Anterior cingulate cortex (tissue), 58 donors: ENCODE data around the gene APEH.

Experiments used
- DNase-seq, 58 donors: peaks; one replicate each; lab custom pipeline; 2025; lab: John Stamatoyannopoulos, UW

The APEH gene

GRCh38 chr3:49722896-49723295 lies 48.7 kb downstream of the APEH start:
- peak in 1 of 58 donors; percentile 17 for DNase-seq

GRCh38 chr3:49723296-49723627 lies 49.1 kb downstream of the APEH start:
- peak in 29 of 58 donors; percentile 23 to 74 (median 46) for DNase-seq

- peak; percentile 61 to 98 (median 94) for DNase-seq
Observed at GRCh38 chr3:49723628-49724551, 49.7 kb downstream of the APEH start, which contains the start of gene GMPPB. TSS of gene GMPPB (minus strand) at chr3:49723951. CDS start at chr3:49723726, 225 bp downstream.

GRCh38 chr3:49724586-49724985 lies 50.4 kb downstream of the APEH start:
- DNase-seq: no peak

GRCh38 chr3:49725906-49726681 lies 51.9 kb downstream of the APEH start:
- DNase-seq: no peak

GRCh38 chr3:49727154-49727923 lies 53.2 kb downstream of the APEH start:
- DNase-seq: no peak

GRCh38 chr3:49727924-49728361 lies 53.8 kb downstream of the APEH start:
- DNase-seq: no peak

- no peak for DNase-seq
Observed at GRCh38 chr3:49729966-49730609, 55.9 kb downstream of the APEH start.

- no peak for DNase-seq
Observed at GRCh38 chr3:49732597-49732996, 58.4 kb downstream of the APEH start.

- no peak for DNase-seq
Observed at GRCh38 chr3:49733551-49733950, 59.4 kb downstream of the APEH start.
